Measurements from ENCODE around the gene WFDC1.
A peak's percentile ranks its signal among the peaks of the same experiment; 100 is the strongest.

Gene WFDC1

GRCh38 chr16:84360748-84361147 is 66.1 kb downstream of the WFDC1 start:
- no peak overlapping the region for H3K4me3 ChIP-seq (ENCODE audit: insufficient read depth, low read depth, low read length)
- 92 to 95% methylated on average over 4 of the region's 4 CpGs for WGBS, 2 experiments
- H3K27me3 ChIP-seq (ENCODE audit: control insufficient read depth, insufficient read depth, low read length, poor library complexity, severe bottlenecking), result no peaks in the 10 kb centered on the region
- no peaks in the 10 kb centered on the region for H3K9me3 ChIP-seq (ENCODE audit: control insufficient read depth, low read length)
- H3K27ac ChIP-seq (ENCODE audit: insufficient read depth, low read depth, low read length, poor library complexity, severe bottlenecking), result no peak overlapping the region
- peaks cover 50% of the 10 kb centered on the region for H3K4me1 ChIP-seq (ENCODE audit: control insufficient read depth, insufficient read depth, low read length)
- H3K36me3 ChIP-seq (ENCODE audit: control insufficient read depth, insufficient read depth, low read length), result no peaks in the 10 kb centered on the region

- WGBS, 2 experiments, result 96 to 97% methylated on average over 5 of the region's 5 CpGs
- Histone ChIP-seq H3K27ac (ENCODE audit: insufficient read depth, low read depth, low read length, poor library complexity, severe bottlenecking) (peak overlapping the region; percentile 45), H3K27me3 (ENCODE audit: control insufficient read depth, insufficient read depth, low read length, poor library complexity, severe bottlenecking) (peaks cover under 1% of the 10 kb centered on the region), H3K36me3 (ENCODE audit: control insufficient read depth, insufficient read depth, low read length) (no peaks in the 10 kb centered on the region), H3K4me1 (ENCODE audit: control insufficient read depth, insufficient read depth, low read length) (peaks cover 43% of the 10 kb centered on the region), H3K9me3 (ENCODE audit: control insufficient read depth, low read length) (no peaks in the 10 kb centered on the region), H3K4me3 (ENCODE audit: insufficient read depth, low read depth, low read length) (no peak overlapping the region)
Observed at GRCh38 chr16:84361546-84361945, 66.9 kb downstream of the WFDC1 start.

- Histone ChIP-seq H3K27me3 (ENCODE audit: control insufficient read depth, insufficient read depth, low read length, poor library complexity, severe bottlenecking) (peaks cover 10% of the 10 kb centered on the region), H3K36me3 (ENCODE audit: control insufficient read depth, insufficient read depth, low read length) (no peaks in the 10 kb centered on the region), H3K9me3 (ENCODE audit: control insufficient read depth, low read length) (no peaks in the 10 kb centered on the region), H3K4me3 (ENCODE audit: insufficient read depth, low read depth, low read length) (no peak overlapping the region), H3K27ac (ENCODE audit: insufficient read depth, low read depth, low read length, poor library complexity, severe bottlenecking) (peak overlapping the region; percentile 58), H3K4me1 (ENCODE audit: control insufficient read depth, insufficient read depth, low read length) (peaks cover 37% of the 10 kb centered on the region)
- WGBS, 2 experiments, result 23 to 30% methylated on average over 13 of the region's 13 CpGs
Observed at GRCh38 chr16:84362471-84362941, 67.8 kb downstream of the WFDC1 start.

GRCh38 chr16:84366208-84366607 is 71.5 kb downstream of the WFDC1 start:
- Histone ChIP-seq H3K27me3 (ENCODE audit: control insufficient read depth, insufficient read depth, low read length, poor library complexity, severe bottlenecking) (peaks cover 38% of the 10 kb centered on the region), H3K27ac (ENCODE audit: insufficient read depth, low read depth, low read length, poor library complexity, severe bottlenecking) (no peak overlapping the region), H3K36me3 (ENCODE audit: control insufficient read depth, insufficient read depth, low read length) (no peaks in the 10 kb centered on the region), H3K9me3 (ENCODE audit: control insufficient read depth, low read length) (no peaks in the 10 kb centered on the region), H3K4me1 (ENCODE audit: control insufficient read depth, insufficient read depth, low read length) (peaks cover 41% of the 10 kb centered on the region), H3K4me3 (ENCODE audit: insufficient read depth, low read depth, low read length) (no peak overlapping the region)
- 93% methylated on average over 9 of the region's 9 CpGs for WGBS, 2 experiments

GRCh38 chr16:84367297-84367680 is 72.6 kb downstream of the WFDC1 start:
- no peak overlapping the region for H3K27ac ChIP-seq (ENCODE audit: insufficient read depth, low read depth, low read length, poor library complexity, severe bottlenecking)
- no peak overlapping the region for H3K4me3 ChIP-seq (ENCODE audit: insufficient read depth, low read depth, low read length)
- 76 to 84% methylated on average over 9 of the region's 9 CpGs for WGBS, 2 experiments
- peaks cover 38% of the 10 kb centered on the region for H3K4me1 ChIP-seq (ENCODE audit: control insufficient read depth, insufficient read depth, low read length)
- no peaks in the 10 kb centered on the region for H3K9me3 ChIP-seq (ENCODE audit: control insufficient read depth, low read length)
- H3K27me3 ChIP-seq (ENCODE audit: control insufficient read depth, insufficient read depth, low read length, poor library complexity, severe bottlenecking), result peaks cover 38% of the 10 kb centered on the region
- H3K36me3 ChIP-seq (ENCODE audit: control insufficient read depth, insufficient read depth, low read length), result no peaks in the 10 kb centered on the region

GRCh38 chr16:84367750-84368307 is 73.2 kb downstream of the WFDC1 start:
- H3K4me3 ChIP-seq (ENCODE audit: insufficient read depth, low read depth, low read length), result peak overlapping the region; percentile 38
- H3K27me3 ChIP-seq (ENCODE audit: control insufficient read depth, insufficient read depth, low read length, poor library complexity, severe bottlenecking), result peaks cover 38% of the 10 kb centered on the region
- no peaks in the 10 kb centered on the region for H3K9me3 ChIP-seq (ENCODE audit: control insufficient read depth, low read length)
- WGBS, 2 experiments, result 38 to 39% methylated on average over 27 of the region's 27 CpGs
- no peaks in the 10 kb centered on the region for H3K36me3 ChIP-seq (ENCODE audit: control insufficient read depth, insufficient read depth, low read length)
- no peak overlapping the region for H3K27ac ChIP-seq (ENCODE audit: insufficient read depth, low read depth, low read length, poor library complexity, severe bottlenecking)
- H3K4me1 ChIP-seq (ENCODE audit: control insufficient read depth, insufficient read depth, low read length), result peaks cover 33% of the 10 kb centered on the region

GRCh38 chr16:84368308-84368996 is 73.8 kb downstream of the WFDC1 start, which contains the start of gene ATP2C2:
TSS of gene ATP2C2 (plus strand) at chr16:84368538. CDS start at chr16:84368616, 78 bp downstream.
- H3K27ac ChIP-seq (ENCODE audit: insufficient read depth, low read depth, low read length, poor library complexity, severe bottlenecking), result no peak within 1 kb of the TSS
- peak within 1 kb of the TSS; percentile 38 for H3K4me3 ChIP-seq (ENCODE audit: insufficient read depth, low read depth, low read length)
- H3K9me3 ChIP-seq (ENCODE audit: control insufficient read depth, low read length), result no peaks in the 10 kb centered on the region
- H3K27me3 ChIP-seq (ENCODE audit: control insufficient read depth, insufficient read depth, low read length, poor library complexity, severe bottlenecking), result peaks cover 38% of the 10 kb centered on the region
- no peaks in the 10 kb centered on the region for H3K36me3 ChIP-seq (ENCODE audit: control insufficient read depth, insufficient read depth, low read length)
- peaks cover 28% of the 10 kb centered on the region for H3K4me1 ChIP-seq (ENCODE audit: control insufficient read depth, insufficient read depth, low read length)
- 1% methylated on average over 66 of the region's 66 CpGs for WGBS, 2 experiments

- Histone ChIP-seq H3K36me3 (ENCODE audit: control insufficient read depth, insufficient read depth, low read length) (no peaks in the 10 kb centered on the region), H3K4me3 (ENCODE audit: insufficient read depth, low read depth, low read length) (peak overlapping the region; percentile 38), H3K9me3 (ENCODE audit: control insufficient read depth, low read length) (no peaks in the 10 kb centered on the region), H3K27me3 (ENCODE audit: control insufficient read depth, insufficient read depth, low read length, poor library complexity, severe bottlenecking) (peaks cover 38% of the 10 kb centered on the region), H3K27ac (ENCODE audit: insufficient read depth, low read depth, low read length, poor library complexity, severe bottlenecking) (no peak overlapping the region), H3K4me1 (ENCODE audit: control insufficient read depth, insufficient read depth, low read length) (peaks cover 22% of the 10 kb centered on the region)
- WGBS, 2 experiments, result 49 to 51% methylated on average over 7 of the region's 7 CpGs
Observed at GRCh38 chr16:84369105-84369504, 74.4 kb downstream of the WFDC1 start.

- peaks cover 38% of the 10 kb centered on the region for H3K27me3 ChIP-seq (ENCODE audit: control insufficient read depth, insufficient read depth, low read length, poor library complexity, severe bottlenecking)
- no peaks in the 10 kb centered on the region for H3K9me3 ChIP-seq (ENCODE audit: control insufficient read depth, low read length)
- WGBS, 2 experiments, result 80 to 83% methylated on average over 11 of the region's 11 CpGs
- H3K4me3 ChIP-seq (ENCODE audit: insufficient read depth, low read depth, low read length), result no peak overlapping the region
- no peaks in the 10 kb centered on the region for H3K36me3 ChIP-seq (ENCODE audit: control insufficient read depth, insufficient read depth, low read length)
- H3K4me1 ChIP-seq (ENCODE audit: control insufficient read depth, insufficient read depth, low read length), result peaks cover 22% of the 10 kb centered on the region
- H3K27ac ChIP-seq (ENCODE audit: insufficient read depth, low read depth, low read length, poor library complexity, severe bottlenecking), result no peak overlapping the region
Observed at GRCh38 chr16:84369938-84370627, 75.4 kb downstream of the WFDC1 start.

All from ectodermal cell (in vitro differentiated cells).